MM.1S (cell line): ENCODE measurements around the gene UQCRH.
"Not testable (repeated sequence)": the region's sequence is repeated elsewhere in the genome, so short reads cannot be mapped to it uniquely, and the experiment has no call there.

Source experiments
- DNase-seq: peaks from one replicate; pipeline ENCODE4 v3.0.0-alpha.2; 2015
- H2AFZ ChIP-seq: fragments of 300-600 bp; sonication (generic); 2 replicates; pipeline ENCODE4 v1.6.0; 2016; ENCODE audit warnings: antibody characterized with exemption, low read length
- H3F3A ChIP-seq: fragments of 300-600 bp; sonication (generic); 2 replicates; pipeline ENCODE4 v1.6.1; 2016; ENCODE audit warnings: mild to moderate bottlenecking, antibody characterized with exemption, low read length, moderate library complexity, mixed read lengths; ENCODE audit not compliant: insufficient read depth
- H3K27ac ChIP-seq: fragments of 300-600 bp; sonication (generic); 2 replicates; pipeline ENCODE4 v1.5.1; 2016; ENCODE audit warnings: mild to moderate bottlenecking, low read length
- H3K27me3 ChIP-seq: fragments of 300-600 bp; sonication (generic); replicated peaks from 2 replicates; pipeline ENCODE4 v1.6.0; 2016; ENCODE audit warnings: low read length; ENCODE audit not compliant: insufficient read depth
- H3K36me3 ChIP-seq: fragments of 300-600 bp; sonication (generic); replicated peaks from 2 replicates; pipeline ENCODE4 v1.6.1; 2016; ENCODE audit warnings: mild to moderate bottlenecking, low read length, mixed read lengths; ENCODE audit not compliant: insufficient read depth
- H3K4me1 ChIP-seq: fragments of 300-600 bp; sonication (generic); 2 replicates; pipeline ENCODE4 v1.6.1; 2016; ENCODE audit warnings: low read length, mixed read lengths
- H3K4me2 ChIP-seq: fragments of 300-600 bp; sonication (generic); 2 replicates; pipeline ENCODE4 v1.6.0; 2016; ENCODE audit warnings: low read depth, low read length
- H3K4me3 ChIP-seq: fragments of 300-600 bp; sonication (generic); 2 replicates; pipeline ENCODE4 v1.5.1; 2016; ENCODE audit warnings: low read length, mixed read lengths
- H3K79me2 ChIP-seq: fragments of 300-600 bp; sonication (generic); 2 replicates; pipeline ENCODE4 v1.6.1; 2016; ENCODE audit warnings: mixed run types, low read length, mixed read lengths
- H3K9ac ChIP-seq: fragments of 300-600 bp; sonication (generic); 2 replicates; pipeline ENCODE4 v1.6.1; 2016; ENCODE audit warnings: low read length, mixed read lengths
- H3K9me2 ChIP-seq: fragments of 300-600 bp; sonication (generic); replicated peaks from 2 replicates; pipeline ENCODE4 v1.6.1; 2016; ENCODE audit warnings: mild to moderate bottlenecking, low read length, mixed read lengths; ENCODE audit not compliant: insufficient read depth
- H3K9me3 ChIP-seq: fragments of 300-600 bp; sonication (generic); replicated peaks from 2 replicates; pipeline ENCODE4 v1.6.1; 2016; ENCODE audit warnings: mild to moderate bottlenecking, low read length, mixed read lengths; ENCODE audit not compliant: insufficient read depth
- H4K20me1 ChIP-seq: fragments of 300-600 bp; sonication (generic); 2 replicates; pipeline ENCODE4 v1.6.1; 2016; ENCODE audit warnings: mild to moderate bottlenecking, low read length, moderate library complexity, mixed read lengths; ENCODE audit not compliant: insufficient read depth
- EZH2 ChIP-seq: fragments of 300-600 bp; sonication (generic); optimal IDR thresholded peaks from 2 replicates; pipeline ENCODE3; 2017; ENCODE audit warnings: low read depth, mild to moderate bottlenecking, antibody characterized with exemption, low read length, mixed read lengths
- EZH2phosphoT487 ChIP-seq: fragments of 300-600 bp; sonication (generic); IDR thresholded peaks from 2 replicates; pipeline ENCODE4 v1.6.1; 2018; ENCODE audit warnings: antibody characterized with exemption, low read length
- TF ChIP-seq, protein P1 (sequence below): fragments of 300-600 bp; sonication (generic); IDR thresholded peaks from 2 replicates; pipeline ENCODE4 v1.5.1; 2016; ENCODE audit warnings: antibody characterized with exemption, low read length, mixed read lengths

Gene UQCRH

DNA sequence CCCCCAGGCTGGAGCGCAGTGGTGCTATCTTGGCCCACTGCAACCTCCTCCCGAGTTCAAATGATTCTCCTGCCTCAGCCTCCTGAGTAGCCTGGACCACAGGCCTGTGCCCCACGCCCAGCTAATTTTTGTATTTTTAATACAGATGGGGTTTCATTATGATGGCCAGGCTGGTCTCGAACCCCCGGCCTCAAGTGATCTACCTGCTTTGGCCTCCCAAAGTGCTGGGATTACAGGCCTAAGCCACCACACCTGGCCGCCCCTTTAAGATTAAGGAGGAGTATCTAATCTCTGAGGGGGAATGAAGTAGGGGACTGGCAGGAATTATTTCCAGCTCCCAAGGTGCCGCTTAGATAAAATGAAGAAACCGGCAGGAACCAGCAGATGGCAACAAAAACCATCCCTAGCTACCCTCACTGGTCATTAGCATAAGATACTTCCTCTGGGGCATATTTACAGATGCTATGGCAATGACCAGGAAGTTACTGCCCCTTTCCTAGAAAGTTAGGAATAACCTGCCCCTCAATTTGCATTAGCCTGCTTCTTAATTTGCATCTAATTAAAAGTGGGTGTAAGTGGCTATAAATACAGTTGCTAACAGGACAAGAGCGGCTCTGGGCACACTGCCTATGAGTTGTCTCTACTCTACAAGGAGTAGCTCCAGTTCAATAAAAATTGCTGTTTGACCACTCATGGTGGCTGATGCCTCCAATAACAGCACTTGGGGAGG is 30.0 kb downstream of the UQCRH start:
- Histone ChIP-seq H3K4me3 (peak overlapping the region; percentile 36), H3K27ac (peak overlapping the region; percentile 92; the same call in 1 of the 2 replicates), H3K27me3 (no peaks in the 10 kb centered on the region), H3K9ac (peak overlapping the region; percentile 47; the same call in 1 of the 2 replicates), H3K79me2 (peaks cover 14% of the 10 kb centered on the region), H4K20me1 (no peaks in the 10 kb centered on the region), H3K4me1 (peaks cover 20% of the 10 kb centered on the region), H3F3A (peaks cover 27% of the 10 kb centered on the region), H3K9me2 (no peaks in the 10 kb centered on the region), H3K9me3 (no peaks in the 10 kb centered on the region), H3K36me3 (no peaks in the 10 kb centered on the region), H3K4me2 (peak overlapping the region; percentile 94), H2AFZ (peak overlapping the region; percentile 94)
- TF ChIP-seq, protein P1, sequence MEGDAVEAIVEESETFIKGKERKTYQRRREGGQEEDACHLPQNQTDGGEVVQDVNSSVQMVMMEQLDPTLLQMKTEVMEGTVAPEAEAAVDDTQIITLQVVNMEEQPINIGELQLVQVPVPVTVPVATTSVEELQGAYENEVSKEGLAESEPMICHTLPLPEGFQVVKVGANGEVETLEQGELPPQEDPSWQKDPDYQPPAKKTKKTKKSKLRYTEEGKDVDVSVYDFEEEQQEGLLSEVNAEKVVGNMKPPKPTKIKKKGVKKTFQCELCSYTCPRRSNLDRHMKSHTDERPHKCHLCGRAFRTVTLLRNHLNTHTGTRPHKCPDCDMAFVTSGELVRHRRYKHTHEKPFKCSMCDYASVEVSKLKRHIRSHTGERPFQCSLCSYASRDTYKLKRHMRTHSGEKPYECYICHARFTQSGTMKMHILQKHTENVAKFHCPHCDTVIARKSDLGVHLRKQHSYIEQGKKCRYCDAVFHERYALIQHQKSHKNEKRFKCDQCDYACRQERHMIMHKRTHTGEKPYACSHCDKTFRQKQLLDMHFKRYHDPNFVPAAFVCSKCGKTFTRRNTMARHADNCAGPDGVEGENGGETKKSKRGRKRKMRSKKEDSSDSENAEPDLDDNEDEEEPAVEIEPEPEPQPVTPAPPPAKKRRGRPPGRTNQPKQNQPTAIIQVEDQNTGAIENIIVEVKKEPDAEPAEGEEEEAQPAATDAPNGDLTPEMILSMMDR = peak; percentile 43
- TF ChIP-seq EZH2phosphoT487 (no peak), EZH2 (no peak)
- DNase-seq = peak; percentile 69

DNA sequence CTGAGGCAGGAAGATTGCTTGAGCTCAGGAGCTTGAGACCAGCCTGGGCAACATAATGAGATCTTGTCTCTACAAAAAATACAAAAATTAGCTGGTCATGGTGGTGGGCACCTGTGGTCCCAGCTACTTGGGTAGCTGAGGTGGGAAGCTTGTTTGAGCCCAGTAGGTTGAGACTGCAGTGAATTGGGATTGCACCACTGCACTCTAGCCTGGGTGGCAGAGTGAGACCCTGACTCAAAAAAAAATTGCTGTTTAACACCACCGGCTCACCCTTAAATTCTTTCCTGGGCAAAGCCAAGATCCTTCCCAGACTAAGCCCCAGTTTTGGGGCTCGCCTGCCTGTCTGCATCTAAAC is 30.5 kb downstream of the UQCRH start:
- Histone ChIP-seq H3K4me2 (no peak overlapping the region), H3K27ac (no peak overlapping the region), H3K9me2 (no peaks in the 10 kb centered on the region), H3K27me3 (no peaks in the 10 kb centered on the region), H3K4me3 (no peak overlapping the region), H3K79me2 (peaks cover 9% of the 10 kb centered on the region), H3K36me3 (no peaks in the 10 kb centered on the region), H4K20me1 (no peaks in the 10 kb centered on the region), H3K9ac (no peak overlapping the region), H3K4me1 (peaks cover 20% of the 10 kb centered on the region), H3K9me3 (no peaks in the 10 kb centered on the region), H2AFZ (peak overlapping the region; percentile 94; the same call in 1 of the 2 replicates), H3F3A (peaks cover 27% of the 10 kb centered on the region)
- no peak for DNase-seq
- TF ChIP-seq, protein P1 = no peak
- TF ChIP-seq EZH2phosphoT487 (no peak), EZH2 (no peak)

DNA sequence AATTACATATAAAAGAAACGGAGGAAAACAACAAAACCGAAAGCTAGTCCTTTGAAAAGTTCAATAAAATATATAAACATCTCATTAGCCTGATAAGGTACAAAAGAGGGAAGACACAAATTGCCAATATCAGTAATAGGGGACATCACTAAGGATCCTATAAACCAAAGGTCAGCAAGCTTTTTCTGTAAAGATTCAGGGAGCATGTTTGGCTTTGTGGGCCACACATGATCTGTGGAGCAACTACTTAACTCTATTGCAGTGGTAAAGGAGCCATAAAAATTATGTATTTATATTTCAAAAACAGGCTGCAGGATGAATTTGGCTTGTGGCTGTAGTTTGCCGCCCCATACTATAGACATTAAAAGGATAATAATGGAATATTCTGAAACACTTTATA is 31.6 kb downstream of the UQCRH start:
- Histone ChIP-seq H3K79me2 (peaks cover 4% of the 10 kb centered on the region), H3K4me2 (no peak overlapping the region), H3K4me3 (no peak overlapping the region), H3K9ac (no peak overlapping the region), H3K9me2 (no peaks in the 10 kb centered on the region), H3K36me3 (no peaks in the 10 kb centered on the region), H3K4me1 (peaks cover 25% of the 10 kb centered on the region), H3K27me3 (no peaks in the 10 kb centered on the region), H3F3A (peaks cover 27% of the 10 kb centered on the region), H2AFZ (no peak overlapping the region), H3K9me3 (no peaks in the 10 kb centered on the region), H3K27ac (no peak overlapping the region), H4K20me1 (no peaks in the 10 kb centered on the region)
- no peak for DNase-seq
- TF ChIP-seq, protein P1 = no peak
- TF ChIP-seq EZH2phosphoT487 (no peak), EZH2 (no peak)

DNA sequence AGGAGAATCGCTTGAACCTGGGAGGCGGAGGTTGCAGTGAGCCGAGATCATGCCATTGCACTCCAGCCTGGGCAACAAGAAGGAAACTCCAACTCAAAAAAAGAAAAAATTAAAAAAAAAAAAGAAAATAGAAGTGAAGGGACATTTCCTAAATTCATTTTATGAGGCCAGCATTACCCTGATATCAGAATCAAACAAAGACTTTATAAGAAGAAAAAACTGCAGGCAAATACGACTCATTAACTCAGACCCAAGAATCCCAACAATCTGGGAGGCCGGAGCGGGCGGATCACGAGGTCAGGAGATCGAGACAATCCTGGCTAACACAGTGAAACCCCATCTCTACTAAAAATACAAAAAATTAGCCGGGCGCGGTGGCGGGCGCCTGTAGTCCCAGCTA is 33.9 kb downstream of the UQCRH start:
- not testable (repeated sequence) for H3K27me3 ChIP-seq, H4K20me1 ChIP-seq, H3K27ac ChIP-seq, DNase-seq, H3K4me3 ChIP-seq, H3K9me3 ChIP-seq, H2AFZ ChIP-seq, H3K4me2 ChIP-seq, H3K9me2 ChIP-seq, H3K36me3 ChIP-seq, H3K9ac ChIP-seq
- peaks cover 30% of the 10 kb centered on the region for H3K4me1 ChIP-seq
- peaks cover 23% of the 10 kb centered on the region for H3K79me2 ChIP-seq
- peaks cover 18% of the 10 kb centered on the region for H3F3A ChIP-seq
